ENCODE results near the gene RNF220.
A peak's percentile ranks its signal among the peaks of the same experiment; 100 is the strongest.

- TF ChIP-seq CTCF (IDR thresholded peaks at IDR 0.05; ENCODE audit: low read depth, low read length, poor library complexity, severe bottlenecking) (no peak), EZH2phosphoT487 (IDR thresholded peaks at IDR 0.05; ENCODE audit: borderline replicate concordance, low read length) (peak; percentile 64; the same call in 1 of the 2 replicates)
Measured at GRCh38 chr1:44408632-44409602, 3.9 kb downstream of the RNF220 start.
